GM12891 (cell line): ENCODE results near the gene ADCY1.

Source experiments
- PAX5 ChIP-seq: IDR thresholded peaks from 2 replicates; pipeline ENCODE4 v1.6.1; 2011; ENCODE audit warnings: low read length, moderate library complexity, mild to moderate bottlenecking; ENCODE audit not compliant: insufficient read depth, severe bottlenecking
- POLR2A ChIP-seq: IDR thresholded peaks from 2 replicates; pipeline ENCODE4 v1.6.1; 2011; ENCODE audit warnings: low read depth, low read length, control low read depth
- POLR2AphosphoS5 ChIP-seq: IDR thresholded peaks from 2 replicates; pipeline ENCODE4 v1.6.1; 2011; ENCODE audit warnings: low read depth, low read length, control low read depth
- POU2F2 ChIP-seq: IDR thresholded peaks from 2 replicates; pipeline ENCODE4 v1.6.1; 2011; ENCODE audit warnings: low read depth, mild to moderate bottlenecking, control low read depth, low read length, moderate library complexity
- SPI1 ChIP-seq: IDR thresholded peaks from 2 replicates; pipeline ENCODE4 v1.6.1; 2011; ENCODE audit warnings: low read depth, low read length, control low read depth
- TAF1 ChIP-seq: IDR thresholded peaks from 2 replicates; pipeline ENCODE4 v1.6.1; 2011; ENCODE audit warnings: low read depth, low read length, control low read depth

GRCh38 chr7:45683556-45684148 is 109.5 kb downstream of the ADCY1 start:
- TF ChIP-seq POLR2A (no peak), POLR2AphosphoS5 (no peak), TAF1 (no peak), SPI1 (no peak), PAX5 (no peak), POU2F2 (no peak)
